Measurements from ENCODE around the gene CA14.
"Not testable (repeated sequence)": the region's sequence is repeated elsewhere in the genome, so short reads cannot be mapped to it uniquely, and the experiment has no call there.

- TF ChIP-seq EZH2 (optimal IDR thresholded peaks at IDR 0.05; ENCODE audit: low read depth, low read length); CTCF (IDR thresholded peaks at IDR 0.05; ENCODE audit: low read length): not testable (repeated sequence)
Observed at GRCh38 chr1:150214099-150214756, 43.3 kb upstream of the CA14 start.
